HEK293T (cell line): Measurements from ENCODE around the gene SLC9A9.

Experiments used
- ARNT ChIP-seq: fragments of 450-650 bp; IDR thresholded peaks from 2 replicates; pipeline ENCODE4 v1.6.1; 2017; ENCODE audit warnings: mild to moderate bottlenecking
- BHLHE40 ChIP-seq: fragments of 450-650 bp; IDR thresholded peaks from 2 replicates; pipeline ENCODE4 v1.6.1; 2016; ENCODE audit warnings: mild to moderate bottlenecking, moderate library complexity, borderline replicate concordance
- ELF4 ChIP-seq: fragments of 450-650 bp; IDR thresholded peaks from 2 replicates; pipeline ENCODE4 v1.6.1; 2017; ENCODE audit warnings: antibody characterized with exemption
- FOXA1 ChIP-seq: fragments of 450-650 bp; IDR thresholded peaks from 2 replicates; pipeline ENCODE4 v1.6.1; 2016; ENCODE audit warnings: mild to moderate bottlenecking
- FOXK2 ChIP-seq: fragments of 450-650 bp; IDR thresholded peaks from 2 replicates; pipeline ENCODE4 v1.6.1; 2016; ENCODE audit warnings: mild to moderate bottlenecking
- FOXM1 ChIP-seq: fragments of 450-650 bp; IDR thresholded peaks from 2 replicates; pipeline ENCODE4 v1.6.1; 2017; ENCODE audit warnings: mild to moderate bottlenecking, borderline replicate concordance
- HDGF ChIP-seq: fragments of 450-650 bp; IDR thresholded peaks from 2 replicates; pipeline ENCODE4 v1.6.1; 2017; ENCODE audit warnings: antibody characterized with exemption, borderline replicate concordance
- LEF1 ChIP-seq: fragments of 450-650 bp; IDR thresholded peaks from 2 replicates; pipeline ENCODE4 v1.6.1; 2017; ENCODE audit warnings: mild to moderate bottlenecking, borderline replicate concordance
- PKNOX1 ChIP-seq: fragments of 450-650 bp; IDR thresholded peaks from 2 replicates; pipeline ENCODE4 v1.6.1; 2016
- SP1 ChIP-seq: fragments of 450-650 bp; IDR thresholded peaks from 2 replicates; pipeline ENCODE4 v1.6.1; 2017
- SUZ12 ChIP-seq: fragments of 450-650 bp; IDR thresholded peaks from 2 replicates; pipeline ENCODE4 v1.6.1; 2016; ENCODE audit warnings: mild to moderate bottlenecking
- TARDBP ChIP-seq: fragments of 450-650 bp; IDR thresholded peaks from 2 replicates; pipeline ENCODE4 v1.6.1; 2016

- TF ChIP-seq ARNT, result no peak
- TF ChIP-seq LEF1, result no peak
- no peak for TF ChIP-seq PKNOX1
- no peak for TF ChIP-seq HDGF
- TF ChIP-seq BHLHE40, result no peak
- no peak for TF ChIP-seq SUZ12
- TF ChIP-seq FOXK2, result no peak
- no peak for TF ChIP-seq ELF4
- no peak for TF ChIP-seq FOXA1
- TF ChIP-seq FOXM1, result no peak
- TF ChIP-seq SP1, result no peak
- no peak for TF ChIP-seq TARDBP
Measured at GRCh38 chr3:143255739-143256138, 592.5 kb downstream of the SLC9A9 start.
